Endothelial cell (in vitro differentiated cells): ENCODE data around the gene SLK. TPM values are rescaled to one million over a fixed set of nuclear protein-coding genes. Genes with fewer than 3 reads are reported as not detected.
A peak's percentile ranks its signal among the peaks of the same experiment; 100 is the strongest.

Experiments used
- DNase-seq: peaks from one replicate; pipeline ENCODE4 v3.0.0; 2021; ENCODE audit warnings: low spot score
- H3K27ac Mint-ChIP-seq: one replicate; pipeline ENCODE4 v1.8.0; 2021; ENCODE audit warnings: mixed read lengths, inconsistent platforms; ENCODE audit not compliant: unreplicated experiment
- H3K27me3 Mint-ChIP-seq: one replicate; pipeline ENCODE4 v1.8.0; 2021; ENCODE audit warnings: mild to moderate bottlenecking, moderate library complexity, mixed read lengths, inconsistent platforms; ENCODE audit not compliant: unreplicated experiment
- H3K36me3 Mint-ChIP-seq: one replicate; pipeline ENCODE4 v1.8.0; 2021; ENCODE audit warnings: mild to moderate bottlenecking, low read depth, mixed read lengths, inconsistent platforms; ENCODE audit not compliant: unreplicated experiment
- H3K4me1 Mint-ChIP-seq: one replicate; pipeline ENCODE4 v1.8.0; 2021; ENCODE audit warnings: mild to moderate bottlenecking, mixed read lengths, inconsistent platforms; ENCODE audit not compliant: unreplicated experiment
- H3K4me3 Mint-ChIP-seq: one replicate; pipeline ENCODE4 v1.8.0; 2021; ENCODE audit warnings: mild to moderate bottlenecking, mixed read lengths, inconsistent platforms; ENCODE audit not compliant: unreplicated experiment
- H3K9me3 Mint-ChIP-seq: one replicate; pipeline ENCODE4 v1.8.0; 2021; ENCODE audit warnings: mixed read lengths, inconsistent platforms; ENCODE audit not compliant: unreplicated experiment
- total RNA-seq: library from RNA; stranded (reverse); fragmentation: NEBNext Ultra II Directional; extraction: Animal tissue kit (Norgen Biotek cat#: 25700); gene quantifications from one replicate; pipeline ENCODE4 v1.2.1, GENCODE V29; 2021; ENCODE audit not compliant: unreplicated experiment
- TF ChIP-seq, protein P1 (sequence below): fragments of 200-600 bp; sonication (generic); IDR thresholded peaks from one replicate; pipeline ENCODE4 v1.5.0; 2021; ENCODE audit warnings: antibody characterized with exemption; ENCODE audit not compliant: unreplicated experiment

SLK gene
- total RNA-seq, 1 donor from 2014 or later: 30.8 TPM

DNA sequence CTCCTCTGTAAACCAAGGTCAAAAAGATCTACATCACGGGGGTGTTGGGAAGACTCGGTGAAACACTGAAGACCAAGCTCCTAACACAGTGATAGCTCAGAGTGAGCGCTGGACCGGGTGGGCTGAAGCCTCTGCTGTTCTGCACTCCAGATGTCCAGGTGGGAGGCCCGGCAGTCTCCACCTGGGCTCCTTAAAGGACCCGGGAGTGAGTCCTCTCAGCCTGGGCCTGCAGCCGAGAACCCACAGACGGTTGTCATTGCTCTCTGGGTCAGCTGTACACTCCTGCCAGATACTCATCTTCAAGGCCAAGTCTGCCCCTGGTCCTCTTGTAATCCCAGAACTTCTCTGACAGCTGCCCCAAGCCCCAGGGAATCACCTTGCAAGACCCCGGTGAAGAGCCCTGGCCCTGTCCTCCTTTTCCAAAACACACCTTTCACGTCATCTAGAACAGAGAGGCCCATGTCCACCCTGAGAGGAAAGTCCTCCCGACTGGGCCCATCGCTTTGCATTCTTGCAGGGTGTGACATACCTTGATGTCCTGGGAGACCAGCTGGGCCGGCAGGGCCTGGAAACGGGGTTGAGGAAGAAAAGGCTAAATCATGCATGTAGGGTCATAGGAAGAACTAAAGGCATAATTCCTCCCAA, 75.1 kb downstream of the SLK start:
- TF ChIP-seq, protein P1, sequence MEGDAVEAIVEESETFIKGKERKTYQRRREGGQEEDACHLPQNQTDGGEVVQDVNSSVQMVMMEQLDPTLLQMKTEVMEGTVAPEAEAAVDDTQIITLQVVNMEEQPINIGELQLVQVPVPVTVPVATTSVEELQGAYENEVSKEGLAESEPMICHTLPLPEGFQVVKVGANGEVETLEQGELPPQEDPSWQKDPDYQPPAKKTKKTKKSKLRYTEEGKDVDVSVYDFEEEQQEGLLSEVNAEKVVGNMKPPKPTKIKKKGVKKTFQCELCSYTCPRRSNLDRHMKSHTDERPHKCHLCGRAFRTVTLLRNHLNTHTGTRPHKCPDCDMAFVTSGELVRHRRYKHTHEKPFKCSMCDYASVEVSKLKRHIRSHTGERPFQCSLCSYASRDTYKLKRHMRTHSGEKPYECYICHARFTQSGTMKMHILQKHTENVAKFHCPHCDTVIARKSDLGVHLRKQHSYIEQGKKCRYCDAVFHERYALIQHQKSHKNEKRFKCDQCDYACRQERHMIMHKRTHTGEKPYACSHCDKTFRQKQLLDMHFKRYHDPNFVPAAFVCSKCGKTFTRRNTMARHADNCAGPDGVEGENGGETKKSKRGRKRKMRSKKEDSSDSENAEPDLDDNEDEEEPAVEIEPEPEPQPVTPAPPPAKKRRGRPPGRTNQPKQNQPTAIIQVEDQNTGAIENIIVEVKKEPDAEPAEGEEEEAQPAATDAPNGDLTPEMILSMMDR: no peak
- H3K4me1 Mint-ChIP-seq: no peaks in the 10 kb centered on the region
- H3K4me3 Mint-ChIP-seq: no peak overlapping the region
- H3K27me3 Mint-ChIP-seq: peaks cover 15% of the 10 kb centered on the region
- H3K36me3 Mint-ChIP-seq: peaks cover 6% of the 10 kb centered on the region
- no peak for DNase-seq
- no peaks in the 10 kb centered on the region for H3K9me3 Mint-ChIP-seq
- no peak overlapping the region for H3K27ac Mint-ChIP-seq

DNA sequence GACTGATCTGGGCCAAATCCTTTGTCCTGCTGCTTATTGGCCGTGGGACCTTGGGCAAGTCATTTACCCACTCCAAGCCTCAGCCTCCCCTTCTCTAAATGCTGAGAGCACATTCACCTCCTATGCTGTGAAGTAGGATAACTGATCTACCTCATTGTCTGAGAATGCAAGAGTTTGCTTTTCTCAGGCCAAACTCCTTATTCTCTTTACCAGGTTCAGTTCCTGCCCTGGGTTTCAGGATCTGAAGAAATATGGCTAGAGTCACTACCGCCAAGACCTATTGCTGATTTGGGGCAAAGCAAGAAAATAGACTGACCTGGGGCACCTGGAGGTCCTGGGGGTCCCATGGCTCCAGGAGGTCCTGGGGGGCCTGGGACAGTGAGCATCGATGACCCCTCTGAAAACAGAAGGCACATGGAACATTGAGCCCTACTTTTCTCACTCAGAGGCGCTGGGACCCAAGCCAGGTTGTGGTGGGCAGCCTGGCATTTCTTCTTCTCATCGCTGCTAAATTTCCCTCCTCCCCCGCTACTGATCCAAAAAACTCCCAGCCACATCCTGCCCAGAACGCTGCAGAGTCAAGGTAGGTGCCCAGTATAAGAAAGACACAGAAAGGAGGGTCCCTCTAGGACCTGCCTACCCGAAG, 76.4 kb downstream of the SLK start:
- Mint-ChIP-seq H3K9me3 (no peaks in the 10 kb centered on the region), H3K27me3 (peaks cover 16% of the 10 kb centered on the region), H3K36me3 (peaks cover 6% of the 10 kb centered on the region), H3K4me3 (no peak overlapping the region), H3K27ac (no peak overlapping the region), H3K4me1 (no peaks in the 10 kb centered on the region)
- no peak for DNase-seq
- TF ChIP-seq, protein P1: no peak

DNA sequence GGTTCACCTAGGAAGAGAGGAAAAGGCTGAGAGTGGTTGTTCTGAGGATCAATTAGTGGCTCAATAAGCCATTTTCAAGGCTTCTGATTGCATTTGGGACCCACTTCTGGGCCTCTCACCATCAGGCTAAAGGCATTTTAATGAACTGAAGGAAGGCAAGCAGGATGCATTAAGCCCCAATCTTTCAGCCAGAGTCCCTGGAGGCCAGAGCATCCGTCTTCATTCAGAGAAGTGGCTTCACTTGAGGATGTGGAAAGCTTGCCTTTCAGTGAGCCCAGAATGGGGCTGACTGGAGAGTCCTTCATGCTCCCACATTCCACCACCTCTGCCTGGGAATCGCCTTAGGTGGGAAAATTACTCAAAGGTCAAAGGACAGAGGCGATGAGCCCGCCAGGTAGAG, 76.9 kb downstream of the SLK start:
- H3K36me3 Mint-ChIP-seq: peaks cover 6% of the 10 kb centered on the region
- no peak overlapping the region for H3K4me3 Mint-ChIP-seq
- no peak overlapping the region for H3K27ac Mint-ChIP-seq
- peaks cover 17% of the 10 kb centered on the region for H3K27me3 Mint-ChIP-seq
- TF ChIP-seq, protein P1: no peak
- no peaks in the 10 kb centered on the region for H3K9me3 Mint-ChIP-seq
- DNase-seq: no peak
- no peaks in the 10 kb centered on the region for H3K4me1 Mint-ChIP-seq

DNA sequence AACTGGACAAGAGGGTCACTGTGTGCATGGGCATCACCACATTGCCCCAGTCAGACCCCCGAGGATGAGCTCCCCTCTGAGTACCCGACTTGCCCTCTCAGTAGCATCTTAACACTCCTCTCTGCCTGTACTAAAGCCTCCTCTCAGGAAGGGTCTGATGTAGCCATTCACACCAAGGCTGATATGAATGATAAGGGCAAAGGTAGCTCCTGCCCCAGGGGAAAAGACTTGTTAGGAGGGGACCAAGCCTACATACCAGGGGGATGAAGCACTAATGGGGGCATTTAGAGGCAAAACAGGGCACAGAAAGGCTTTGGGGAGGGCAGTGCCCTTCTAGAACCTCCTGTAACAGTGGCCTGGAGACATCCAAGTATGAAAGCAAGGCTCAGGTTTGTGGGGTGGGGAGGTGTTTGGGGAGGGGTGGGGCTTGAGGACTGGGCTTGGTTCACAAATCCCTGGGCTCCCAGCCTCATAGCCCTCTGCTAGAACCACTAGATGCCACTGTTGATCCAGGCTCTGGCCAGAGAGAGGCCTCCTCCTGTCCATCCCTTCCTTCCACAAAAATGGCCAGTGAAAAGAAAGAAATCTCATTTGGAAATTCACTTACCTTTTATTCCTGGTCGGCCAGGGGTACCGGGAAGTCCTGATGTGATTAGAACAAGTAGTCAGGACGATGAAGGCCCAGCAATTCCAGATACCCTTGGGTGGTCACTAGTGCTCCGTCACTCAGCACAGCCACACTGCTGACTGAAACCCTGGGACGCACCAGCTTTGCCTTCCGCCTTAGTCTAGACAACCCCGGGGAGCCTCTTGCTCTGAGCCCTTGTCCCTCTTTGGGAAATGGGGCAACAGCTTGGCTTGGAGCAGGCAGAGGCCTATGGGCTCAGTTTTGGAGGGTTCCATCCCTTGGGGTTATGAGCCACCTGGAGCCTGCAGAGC, 78.5 kb downstream of the SLK start:
- Mint-ChIP-seq H3K4me1 (no peaks in the 10 kb centered on the region), H3K27me3 (peaks cover 12% of the 10 kb centered on the region), H3K27ac (no peak overlapping the region), H3K4me3 (no peak overlapping the region), H3K36me3 (no peaks in the 10 kb centered on the region), H3K9me3 (no peaks in the 10 kb centered on the region)
- DNase-seq: peak; percentile 67
- TF ChIP-seq, protein P1: no peak
